NCI-H2107 treated with DMSO at 0.1 percent for 48 hours (cell line): ENCODE measurements around the gene WDR4.
A peak's percentile ranks its signal among the peaks of the same experiment; 100 is the strongest.
"Not testable (repeated sequence)": the region's sequence is repeated elsewhere in the genome, so short reads cannot be mapped to it uniquely, and the experiment has no call there.

Experiments
- DNase-seq: peaks from one replicate; lab custom pipeline; 2025; ENCODE audit not compliant: unreplicated experiment; lab: John Stamatoyannopoulos, UW

Gene WDR4

GRCh38 chr21:42878993-42879787, at the start of gene WDR4:
WDR4 (minus strand) TSS chr21:42879539; CDS start chr21:42879495, 44 bp downstream.
- DNase-seq = peak; percentile 93

- DNase-seq = not testable (repeated sequence)
Observed at GRCh38 chr21:42927474-42928200, 48.3 kb upstream of the WDR4 start.

DNA sequence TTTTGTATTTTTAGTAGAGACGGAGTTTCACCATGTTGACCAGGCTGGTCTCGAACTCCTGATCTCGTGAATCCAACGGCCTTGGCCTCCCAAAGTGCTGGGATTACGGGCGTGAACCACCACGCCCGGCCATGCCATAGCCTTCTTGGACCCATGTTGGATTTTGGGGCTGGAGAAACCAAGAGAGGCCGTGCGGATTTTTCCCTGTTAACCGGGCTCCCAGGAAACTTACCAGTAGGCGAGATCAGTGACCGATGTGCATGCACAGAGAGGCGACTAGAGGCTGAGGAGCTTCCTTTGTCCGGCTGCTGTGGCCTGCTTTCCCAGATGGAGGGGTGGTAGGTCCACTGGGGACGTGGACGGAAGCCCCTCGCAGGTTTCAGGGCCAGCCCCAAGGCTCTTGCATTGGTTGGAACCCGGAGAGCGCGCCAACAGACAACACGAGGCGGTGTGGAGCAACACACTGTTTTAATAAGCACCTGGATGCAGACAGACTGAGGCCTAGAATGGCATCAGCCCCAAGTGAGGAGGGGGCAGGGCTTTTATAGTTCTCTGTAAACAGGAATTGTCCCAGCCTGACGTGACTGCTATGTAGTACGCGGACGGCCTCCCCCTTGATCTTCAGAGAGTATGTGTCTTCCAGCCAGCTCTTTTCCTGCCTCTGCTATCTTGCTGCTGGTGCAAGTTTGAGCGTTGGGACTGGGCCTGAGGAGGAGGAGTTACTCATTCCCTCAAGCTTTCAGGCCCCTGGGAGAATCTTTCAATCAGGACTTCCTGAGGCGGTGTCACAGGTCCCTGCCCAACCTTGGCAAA, 46.0 kb upstream of the WDR4 start, which contains the start of gene ERVH48-1:
ERVH48-1 (minus strand) TSS at position 517 of the 813 bp plus-strand sequence. CDS start 6,624 bp downstream, outside the sequence.
- DNase-seq = no peak

DNA sequence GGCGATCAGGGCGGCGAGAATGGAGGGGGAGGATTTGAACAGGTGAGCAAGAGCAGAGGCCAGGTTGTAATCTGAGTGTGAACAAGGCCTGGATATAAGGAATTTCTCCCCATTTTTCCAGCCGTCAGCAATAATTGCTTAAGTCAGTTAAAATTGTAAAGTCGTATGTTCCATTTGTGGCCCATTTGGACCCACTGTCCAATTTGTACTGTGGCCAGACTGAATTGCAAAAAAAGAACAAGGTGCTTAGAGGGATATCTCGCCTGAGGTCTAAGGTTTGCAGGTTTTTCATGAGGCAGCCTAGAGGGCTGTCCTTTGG, 45.1 kb upstream of the WDR4 start:
- DNase-seq = no peak

GRCh38 chr21:42923553-42924432, 44.5 kb upstream of the WDR4 start:
- DNase-seq = peak; percentile 97

DNA sequence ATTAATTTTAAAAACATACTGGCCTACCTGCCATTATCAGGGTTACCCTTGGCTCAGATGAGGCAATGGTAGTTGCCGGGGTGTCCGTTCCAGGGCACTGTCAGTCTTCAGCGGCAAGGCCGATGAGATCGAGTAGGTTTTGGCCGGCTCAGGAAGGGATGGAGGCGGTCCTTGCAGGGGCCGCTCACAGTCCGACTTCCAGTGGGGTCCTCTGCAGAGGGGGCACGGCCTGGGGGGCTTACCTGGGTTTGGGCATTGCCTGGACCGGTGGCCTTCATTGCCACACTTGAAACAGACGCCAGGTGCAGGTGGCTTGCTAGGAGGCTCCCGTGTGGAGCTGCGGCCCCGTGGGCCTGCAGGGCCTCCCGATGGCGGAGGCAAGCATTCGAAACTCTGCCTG, 43.6 kb upstream of the WDR4 start:
- no peak for DNase-seq

GRCh38 chr21:42921927-42922326, 42.6 kb upstream of the WDR4 start:
- DNase-seq = no peak

DNA sequence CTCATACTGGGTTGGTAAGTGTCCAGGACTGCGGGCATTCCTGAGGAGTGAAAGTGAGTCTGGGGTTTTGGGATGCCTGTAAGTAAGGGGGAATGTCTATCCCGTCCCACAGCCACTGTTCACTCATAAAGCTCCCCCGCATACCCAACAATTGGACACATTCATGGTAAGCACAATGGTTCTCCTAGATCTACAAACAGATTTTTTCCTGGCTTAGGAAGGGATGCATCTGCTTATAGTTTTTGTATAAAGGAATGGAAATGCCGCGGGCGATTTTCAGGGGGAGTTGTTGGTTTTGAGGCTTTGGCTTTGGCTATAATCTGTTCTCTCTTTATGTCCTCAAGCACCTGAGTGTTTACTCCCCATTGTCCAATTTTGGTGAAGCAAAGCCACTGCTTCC, 39.0 kb upstream of the WDR4 start:
- DNase-seq = no peak

GRCh38 chr21:42913476-42913875, 34.1 kb upstream of the WDR4 start:
- DNase-seq = no peak

GRCh38 chr21:42911920-42912319, 32.6 kb upstream of the WDR4 start:
- DNase-seq = not testable (repeated sequence)

DNA sequence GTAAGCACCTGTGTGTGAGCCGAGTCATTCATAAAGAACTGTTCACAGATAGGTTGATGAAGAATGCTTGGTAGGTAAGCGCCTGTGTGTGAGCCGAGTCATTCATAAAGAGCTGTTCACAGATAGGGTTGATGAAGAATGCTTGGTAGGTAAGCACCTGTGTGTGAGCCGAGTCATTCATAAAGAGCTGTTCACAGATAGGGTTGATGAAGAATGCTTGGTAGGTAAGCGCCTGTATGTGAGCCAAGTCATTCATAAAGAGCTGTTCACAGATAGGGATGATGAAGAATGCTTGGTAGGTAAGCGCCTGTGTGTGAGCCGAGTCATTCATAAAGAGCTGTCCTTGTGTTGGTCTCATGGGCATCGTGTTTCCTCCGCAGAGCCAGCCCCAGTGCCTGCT, 29.1 kb upstream of the WDR4 start:
- not testable (repeated sequence) for DNase-seq

GRCh38 chr21:42906233-42906632, 26.9 kb upstream of the WDR4 start:
- DNase-seq = no peak

DNA sequence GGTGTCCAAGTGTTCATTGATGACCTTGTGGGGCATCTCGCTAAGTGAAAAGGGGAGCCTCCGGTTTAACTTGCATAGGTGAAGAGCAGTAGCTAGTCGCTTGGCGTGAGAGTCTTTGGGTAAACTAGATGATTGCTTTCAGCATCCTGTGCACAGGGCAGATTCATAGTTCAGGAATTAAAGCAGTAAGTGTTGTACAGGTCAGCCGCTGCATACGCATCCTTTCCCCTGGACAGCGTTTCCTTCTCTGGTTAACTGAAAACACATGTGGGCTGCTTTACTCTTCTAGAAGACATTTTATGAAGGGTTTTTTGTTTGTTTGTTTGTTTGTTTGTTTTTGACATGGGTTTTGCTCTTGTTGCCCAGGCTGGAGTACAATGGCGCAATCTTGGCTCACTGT, 25.9 kb upstream of the WDR4 start:
- DNase-seq = no peak

DNA sequence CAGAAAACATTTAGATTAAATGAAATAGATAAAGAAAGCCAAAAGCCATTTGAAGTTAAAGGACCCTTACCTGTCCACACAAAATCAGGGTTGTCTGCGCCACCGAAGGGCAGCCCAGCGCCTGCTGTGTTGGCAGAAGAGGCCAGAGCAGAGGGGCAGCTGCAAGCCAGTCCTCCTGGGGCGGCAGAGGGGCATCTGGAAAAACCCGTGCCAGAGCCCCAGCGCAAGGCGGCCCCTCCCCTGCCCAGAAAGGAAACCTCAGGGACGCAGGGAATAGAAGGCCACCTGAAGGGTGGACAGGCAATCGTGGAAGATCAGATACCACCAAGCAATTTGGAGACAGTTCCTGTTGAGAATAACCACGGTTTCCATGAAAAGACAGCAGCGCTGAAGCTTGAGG, 24.5 kb upstream of the WDR4 start:
- no peak for DNase-seq

GRCh38 chr21:42900446-42900845, 21.1 kb upstream of the WDR4 start:
- DNase-seq = no peak

DNA sequence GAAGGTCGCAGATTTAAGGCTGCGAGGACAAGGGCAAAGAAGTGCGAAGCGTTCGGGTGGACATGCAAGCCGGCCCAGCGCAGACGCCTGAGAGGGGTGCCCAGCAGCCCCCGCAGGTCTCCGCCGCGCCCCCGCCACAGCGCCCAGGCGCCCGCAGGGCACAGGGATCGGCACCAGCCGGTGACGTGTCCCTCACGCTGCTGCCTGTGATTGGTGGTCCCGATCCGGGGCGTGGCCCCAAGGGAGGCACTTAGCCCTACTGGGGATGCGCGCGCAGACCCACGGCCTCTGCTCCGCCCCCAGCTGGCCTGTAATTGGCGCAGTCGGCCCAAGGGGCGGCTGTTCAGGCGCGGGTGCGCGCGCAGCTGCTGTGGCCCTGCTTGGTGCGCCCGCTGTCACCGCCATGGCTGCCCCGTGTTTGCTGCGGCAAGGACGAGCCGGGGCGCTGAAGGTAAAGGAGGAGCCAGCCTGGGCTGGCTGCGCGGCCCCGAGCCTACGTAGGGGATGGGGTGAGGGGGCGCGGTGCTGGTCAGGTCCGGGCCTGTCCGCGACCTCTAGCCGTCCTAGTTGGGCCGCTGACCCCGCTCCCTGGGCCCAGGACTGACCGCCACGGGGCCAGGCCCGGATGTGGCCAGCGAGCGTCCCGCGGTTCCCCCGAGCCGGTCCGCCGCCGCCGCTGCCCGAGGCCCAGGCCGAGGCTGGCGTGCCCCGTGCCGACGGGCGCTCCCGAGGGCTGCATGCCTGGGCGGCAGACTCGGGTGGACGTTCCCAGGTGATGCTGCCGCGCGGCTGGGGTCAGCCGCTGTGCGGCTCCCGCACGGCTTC, 13.8 kb upstream of the WDR4 start, which contains the start of gene NDUFV3:
NDUFV3 (plus strand) TSS at position 379 of the 825 bp plus-strand sequence; CDS start at position 404, 25 bp downstream.
- DNase-seq = peak; percentile 97

DNA sequence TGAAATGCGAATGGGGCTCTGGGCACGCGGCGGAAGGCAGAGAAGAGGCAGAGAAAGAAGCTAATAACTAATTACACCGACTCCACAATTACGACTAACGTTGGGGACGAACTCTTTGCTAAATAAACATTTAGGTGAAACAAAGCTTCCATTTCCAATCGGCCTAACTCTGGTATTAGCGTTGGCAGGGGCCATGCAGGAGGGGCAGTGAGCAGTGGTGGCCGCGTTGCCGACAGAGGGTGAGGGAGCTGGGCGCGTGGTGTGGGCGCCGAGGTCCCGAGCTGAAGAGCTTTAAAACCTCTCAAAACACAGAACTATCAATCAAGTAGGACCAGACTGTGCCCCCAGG, 13.2 kb upstream of the WDR4 start:
- no peak for DNase-seq

GRCh38 chr21:42887326-42887725, 8.0 kb upstream of the WDR4 start:
- DNase-seq = no peak

DNA sequence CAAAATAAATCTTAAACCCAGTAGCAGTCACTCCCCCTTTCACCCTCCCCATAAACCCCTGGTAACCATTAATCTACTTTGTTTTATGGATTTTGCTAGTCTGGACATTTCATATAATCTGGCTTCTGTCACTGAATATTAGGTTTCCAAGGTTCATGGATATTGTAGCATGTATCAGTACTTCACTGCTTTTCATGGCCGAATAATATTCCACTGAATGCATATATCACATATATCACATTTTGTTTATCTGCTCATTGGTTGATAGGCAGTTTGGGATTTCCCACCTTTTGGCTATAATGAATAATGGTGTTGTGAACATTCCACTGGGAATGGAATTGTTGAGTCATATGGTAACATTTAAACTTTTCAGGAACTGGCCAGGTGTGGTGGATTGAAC, 4.6 kb upstream of the WDR4 start:
- no peak for DNase-seq

DNA sequence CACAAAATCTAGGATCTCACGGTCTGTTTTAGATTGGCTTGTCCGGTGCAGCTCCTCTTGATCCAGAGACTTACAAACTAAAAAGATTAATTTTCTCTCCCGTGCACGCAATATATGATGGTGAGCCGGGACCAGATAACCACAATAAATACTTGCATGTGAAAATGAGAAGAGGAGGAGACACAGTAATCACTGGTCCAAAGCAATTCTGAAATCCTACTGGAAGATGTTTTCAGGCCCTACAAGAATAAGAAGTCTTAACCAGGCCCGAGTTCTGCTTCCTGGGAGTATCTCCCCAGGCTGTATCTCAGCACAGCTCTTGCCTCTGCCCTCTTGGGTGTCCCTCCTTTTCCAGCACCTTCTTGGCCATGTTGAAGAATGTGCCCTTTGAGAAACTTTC, 1.0 kb upstream of the WDR4 start:
- DNase-seq = no peak
